Astrocyte (in vitro differentiated cells and primary cell): Measurements from ENCODE around the gene CHCT1.

Experiments
- EZH2 ChIP-seq: IDR thresholded peaks from 2 replicates; pipeline ENCODE4 v1.6.1; 2012; ENCODE audit warnings: mild to moderate bottlenecking, low read length, inconsistent platforms; ENCODE audit not compliant: insufficient read depth
- TF ChIP-seq, protein P1 (sequence below): IDR thresholded peaks from 2 replicates; pipeline ENCODE4 v1.5.1; 2011; ENCODE audit warnings: low read depth, mild to moderate bottlenecking, inconsistent platforms, low read length, moderate library complexity; ENCODE audit not compliant: insufficient read depth

DNA sequence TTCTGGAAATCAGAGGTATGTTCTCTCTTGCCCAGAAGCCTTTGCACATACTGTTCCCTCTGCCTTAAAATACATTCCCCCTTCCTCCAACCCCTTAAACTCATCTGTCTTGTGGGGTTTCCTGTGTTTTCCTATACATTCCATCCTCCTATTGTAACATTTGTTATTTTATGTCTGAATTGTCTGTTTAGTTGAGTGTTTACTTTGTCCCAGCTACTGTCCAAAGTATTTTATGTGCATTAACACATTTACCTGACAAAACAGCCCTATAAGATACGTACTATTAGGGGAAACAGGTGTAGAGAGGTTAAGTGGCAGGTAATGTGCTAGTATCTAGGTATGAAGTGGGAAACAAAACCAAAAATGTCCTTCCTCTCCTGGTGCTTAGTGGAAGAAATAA, 42.1 kb downstream of the CHCT1 start:
- TF ChIP-seq, protein P1, sequence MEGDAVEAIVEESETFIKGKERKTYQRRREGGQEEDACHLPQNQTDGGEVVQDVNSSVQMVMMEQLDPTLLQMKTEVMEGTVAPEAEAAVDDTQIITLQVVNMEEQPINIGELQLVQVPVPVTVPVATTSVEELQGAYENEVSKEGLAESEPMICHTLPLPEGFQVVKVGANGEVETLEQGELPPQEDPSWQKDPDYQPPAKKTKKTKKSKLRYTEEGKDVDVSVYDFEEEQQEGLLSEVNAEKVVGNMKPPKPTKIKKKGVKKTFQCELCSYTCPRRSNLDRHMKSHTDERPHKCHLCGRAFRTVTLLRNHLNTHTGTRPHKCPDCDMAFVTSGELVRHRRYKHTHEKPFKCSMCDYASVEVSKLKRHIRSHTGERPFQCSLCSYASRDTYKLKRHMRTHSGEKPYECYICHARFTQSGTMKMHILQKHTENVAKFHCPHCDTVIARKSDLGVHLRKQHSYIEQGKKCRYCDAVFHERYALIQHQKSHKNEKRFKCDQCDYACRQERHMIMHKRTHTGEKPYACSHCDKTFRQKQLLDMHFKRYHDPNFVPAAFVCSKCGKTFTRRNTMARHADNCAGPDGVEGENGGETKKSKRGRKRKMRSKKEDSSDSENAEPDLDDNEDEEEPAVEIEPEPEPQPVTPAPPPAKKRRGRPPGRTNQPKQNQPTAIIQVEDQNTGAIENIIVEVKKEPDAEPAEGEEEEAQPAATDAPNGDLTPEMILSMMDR = no peak
- no peak for TF ChIP-seq EZH2
